ENCODE measurements around the gene KCNB1. TPM values are rescaled to one million over a fixed set of nuclear protein-coding genes. Genes with fewer than 3 reads are reported as not detected.

Gene KCNB1
- total and polyA plus RNA-seq, 2 of the 4 experiments (the other 2 are of a cell fraction), result 0.05 TPM; not detected in 1

DNA sequence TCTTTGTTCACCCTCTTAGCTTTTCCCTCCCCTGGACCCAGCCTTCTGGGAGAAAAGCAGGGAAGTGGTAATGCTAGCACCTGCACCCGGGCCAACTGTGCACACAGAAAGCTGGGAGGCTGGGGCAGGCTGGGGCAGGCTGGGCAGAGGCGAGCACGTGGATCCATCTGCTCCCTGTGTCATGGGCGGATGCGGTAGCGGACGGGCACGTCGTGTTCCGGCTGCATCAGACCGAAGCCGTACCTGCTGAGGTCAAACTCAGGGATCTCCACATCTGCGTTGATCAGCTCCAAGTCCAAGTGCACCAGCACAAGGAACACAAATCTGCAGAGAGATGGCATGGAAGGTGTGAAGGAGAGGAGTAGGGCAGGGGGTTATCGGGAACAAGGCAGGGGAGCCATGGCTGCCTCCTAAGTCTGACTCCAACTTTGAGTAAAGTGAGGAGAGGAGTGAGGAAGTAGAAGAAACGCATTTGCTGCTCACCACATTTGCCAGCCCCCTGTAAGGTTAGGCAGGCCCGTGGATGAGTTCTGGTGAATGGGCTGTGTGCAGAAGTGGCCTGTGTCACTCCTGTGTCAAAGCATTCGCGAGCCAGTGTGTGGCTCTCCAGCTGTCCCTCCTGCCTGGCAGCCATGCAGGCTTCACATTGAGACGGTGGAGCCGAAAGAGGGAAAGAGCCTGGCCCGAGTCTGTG lies 25.4 kb upstream of the KCNB1 start:
- H3K56ac ChIP-seq (ENCODE audit: extremely low read depth, insufficient read depth, low read length), result no peak overlapping the region
- no peaks in the 10 kb centered on the region for H3K36me3 ChIP-seq (ENCODE audit: control insufficient read depth, insufficient read depth, low read length)
- peaks cover 11% of the 10 kb centered on the region for H3K27me3 ChIP-seq (ENCODE audit: control insufficient read depth, insufficient read depth, low read length)
- in situ Hi-C loops (cut with MboI; ENCODE audit: low sequenced_read_pairs) (no loop called here), intact Hi-C loops (cut with micrococcal nuclease) (loop anchor here (1.0 kb wide), 1 partner anchor 174 kb away; no protein-coding TSS in a partner anchor), dilution Hi-C loops (cut with HindIII; ENCODE audit: low sequenced_read_pairs, unreplicated experiment) (no loop called here)
- TF ChIP-seq POLR2A (IDR thresholded peaks at IDR 0.05; ENCODE audit: low read depth, low read length) (no peak), BHLHE40 (IDR thresholded peaks at IDR 0.05; ENCODE audit: low read depth, low read length) (no peak)
- ChIA-PET POLR2A (ENCODE audit: unreplicated experiment) (no interaction called here), CTCF (interaction anchor here (0.7 kb wide), 1 partner anchor 174 kb away, joined by 4 read pairs; no protein-coding TSS in a partner anchor)
- H4K91ac ChIP-seq (ENCODE audit: insufficient read depth, low read depth, low read length), result no peak overlapping the region
- no peak overlapping the region for H3K4me3 ChIP-seq (ENCODE audit: insufficient read depth, low read depth, low read length)
- H2AK9ac ChIP-seq (replicated peaks; ENCODE audit: low read depth, low read length, poor library complexity), result no peak overlapping the region
- WGBS, 2 experiments (ENCODE audit: extremely low coverage in 2 of 2, insufficient read length in 1 of 2), result 88% methylated on average over 17 of the region's 21 CpGs; no CpG with 5 or more reads in 1 of the 2 experiments
- no peak overlapping the region for H2BK5ac ChIP-seq (ENCODE audit: low read depth, low read length, poor library complexity, severe bottlenecking)
- no peak overlapping the region for H2BK20ac ChIP-seq (ENCODE audit: low read depth, low read length)
- H3K23ac ChIP-seq (ENCODE audit: low read depth, low read length), result no peak overlapping the region
- ATAC-seq (ENCODE audit: low read depth), result no peak
- no peak overlapping the region for H2BK15ac ChIP-seq (ENCODE audit: low read depth, low read length)
- H4K8ac ChIP-seq (ENCODE audit: low read depth in 2 of 2, low read length in 2 of 2), result no peak overlapping the region
- H2BK120ac ChIP-seq (ENCODE audit: low read depth, low read length), result no peak overlapping the region
- H3K4me2 ChIP-seq (ENCODE audit: low read depth, low read length), result no peak overlapping the region
- H4K5ac ChIP-seq (ENCODE audit: low read depth, low read length), result no peak overlapping the region
- no peak overlapping the region for H3K18ac ChIP-seq (ENCODE audit: low read depth, low read length)
- no peak overlapping the region for H2AFZ ChIP-seq (replicated peaks; ENCODE audit: low read length, poor library complexity)
- H2AK5ac ChIP-seq (ENCODE audit: low read depth, low read length), result no peak overlapping the region
- no peak overlapping the region for H3K9ac ChIP-seq (ENCODE audit: low read depth, low read length)
- no peak overlapping the region for H3K27ac ChIP-seq (ENCODE audit: insufficient read depth, low read length)
- H3K14ac ChIP-seq (replicated peaks; ENCODE audit: low read depth, low read length), result no peak overlapping the region
- peaks cover 3% of the 10 kb centered on the region; the same call in 1 of the 2 replicates for H4K20me1 ChIP-seq (ENCODE audit: insufficient read depth, low read length)
- BruUV-seq (replicated peaks), result no TSS peak
- H3K4me1 ChIP-seq (ENCODE audit: control insufficient read depth, insufficient read depth, low read length), result peaks cover 2% of the 10 kb centered on the region; the same call in 1 of the 2 replicates
- no peaks in the 10 kb centered on the region for H3K9me3 ChIP-seq (ENCODE audit: control insufficient read depth, insufficient read depth, low read length)
- H3K9me1 ChIP-seq (ENCODE audit: insufficient read depth, low read length), result no peaks in the 10 kb centered on the region
- H3K4ac ChIP-seq (ENCODE audit: low read depth, low read length), result no peak overlapping the region
- no peaks in the 10 kb centered on the region for H3K79me1 ChIP-seq (ENCODE audit: low read depth in 1 of 2, low read length in 2 of 2)
- DNase-seq, result no peak

Measured in IMR-90 (cell line).